ENCODE measurements around the gene KRT4. TPM values are rescaled to one million over a fixed set of nuclear protein-coding genes. Genes with fewer than 3 reads are reported as not detected.
A peak's percentile ranks its signal among the peaks of the same experiment; 100 is the strongest.

The KRT4 gene
- total RNA-seq, 1 donor from 2014 or later = not detected

DNA sequence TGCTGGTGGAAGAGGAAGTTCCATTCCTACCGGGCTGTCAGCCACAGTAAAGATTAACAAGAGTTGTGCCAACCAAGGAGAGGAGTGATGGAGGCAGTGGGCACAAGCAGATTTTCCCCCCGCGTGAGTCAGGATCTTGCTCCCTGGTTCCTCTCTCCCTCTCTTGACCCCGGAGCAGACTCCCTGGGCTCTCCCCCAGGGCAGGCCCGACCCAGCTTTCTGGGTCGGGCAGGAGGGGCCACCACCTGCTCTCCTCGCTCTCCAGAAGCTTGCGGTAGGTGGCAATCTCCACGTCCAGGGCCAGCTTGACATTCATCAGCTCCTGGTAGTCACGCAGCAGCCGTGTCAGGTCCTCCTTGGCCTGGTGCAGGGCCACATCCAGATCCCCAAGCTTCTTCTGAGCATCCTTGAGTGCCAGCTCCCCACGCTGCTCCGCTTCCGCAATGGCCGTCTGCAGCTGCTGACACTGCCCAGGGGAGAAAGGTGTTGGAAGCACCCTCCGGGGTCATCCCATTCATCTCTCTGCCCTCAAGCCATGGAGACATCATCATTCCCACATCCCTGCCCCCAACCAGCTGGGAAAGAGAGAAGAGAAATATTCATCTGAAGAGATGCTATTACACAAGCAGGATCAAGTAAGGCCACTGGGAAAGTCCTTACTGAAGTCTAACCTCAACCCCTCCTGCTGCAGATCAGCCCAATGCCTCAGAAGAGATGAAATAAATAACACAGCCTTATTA lies 9.0 kb upstream of the KRT4 start:
- no peak for DNase-seq (ENCODE audit: low read depth)

DNA sequence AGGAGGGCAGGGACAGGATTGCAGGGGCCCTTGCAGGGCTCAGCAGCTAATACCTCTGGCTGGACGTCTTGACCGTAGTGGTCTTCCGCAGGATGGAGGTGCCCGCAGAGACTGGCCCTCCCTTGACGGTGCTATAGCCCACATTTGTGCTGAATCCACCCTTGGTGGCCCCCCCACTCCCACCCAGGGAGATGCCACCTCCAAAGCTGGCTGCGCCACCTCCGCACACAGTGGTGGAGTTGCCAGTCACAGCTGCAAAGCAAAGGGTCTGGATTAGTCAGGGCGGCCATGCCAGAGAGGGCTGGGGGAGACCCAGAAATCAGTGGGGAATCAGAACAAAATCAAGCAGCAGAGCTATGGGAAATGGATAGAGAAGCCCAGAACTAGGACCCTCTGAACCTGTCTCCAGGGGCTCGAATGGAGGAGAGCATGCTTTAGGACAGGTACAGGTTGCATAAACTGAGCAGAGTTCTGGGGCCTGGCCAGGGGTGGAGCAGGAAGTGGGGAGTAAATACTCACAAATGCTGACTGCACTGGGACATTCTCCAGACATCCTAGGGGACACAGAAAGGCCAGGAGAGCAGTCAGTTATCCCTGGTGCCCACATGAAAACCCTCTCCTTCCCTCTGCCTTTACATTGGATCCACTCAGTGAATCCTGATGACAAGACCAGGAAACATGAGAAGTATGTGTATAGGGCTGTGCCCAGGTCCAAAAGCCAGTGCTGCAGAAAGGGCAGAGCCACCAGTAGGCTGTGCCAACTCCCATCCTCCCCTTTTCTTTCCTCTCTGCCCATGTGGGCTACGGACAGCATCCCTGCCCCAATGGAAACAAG lies 8.1 kb upstream of the KRT4 start:
- no peak for DNase-seq (ENCODE audit: low read depth)

DNA sequence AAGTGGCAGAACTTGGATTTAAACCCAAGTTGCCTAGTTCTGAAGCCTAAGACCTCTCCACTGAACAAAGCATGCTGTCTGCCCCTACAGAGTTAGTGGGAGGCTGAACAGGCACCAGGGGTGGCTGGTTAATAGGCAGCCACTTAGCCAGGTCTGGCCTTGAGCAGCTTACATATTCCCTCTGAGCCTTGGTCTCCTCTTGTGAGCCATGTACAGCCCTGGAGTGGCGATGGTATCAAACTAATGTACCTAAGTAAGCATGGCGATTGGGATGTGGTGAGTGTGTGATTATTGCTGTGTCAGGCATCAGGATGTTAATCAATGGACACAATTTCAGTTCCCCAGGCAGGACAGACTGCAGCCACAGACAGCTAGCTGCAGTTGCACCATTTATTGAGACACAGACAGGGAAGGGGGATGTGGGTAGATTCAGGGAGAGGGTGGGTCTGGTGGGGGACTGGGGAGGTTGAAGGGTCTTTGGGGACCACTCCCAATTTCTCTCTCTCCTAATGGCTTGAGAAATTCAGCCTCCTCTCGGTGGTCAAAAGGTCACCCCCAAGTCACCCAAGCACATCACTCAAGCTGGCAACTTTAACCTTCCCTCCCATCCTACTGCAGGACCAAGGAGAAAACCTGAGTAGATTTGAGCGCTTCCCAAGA lies 7.3 kb upstream of the KRT4 start:
- DNase-seq (ENCODE audit: low read depth) = no peak

DNA sequence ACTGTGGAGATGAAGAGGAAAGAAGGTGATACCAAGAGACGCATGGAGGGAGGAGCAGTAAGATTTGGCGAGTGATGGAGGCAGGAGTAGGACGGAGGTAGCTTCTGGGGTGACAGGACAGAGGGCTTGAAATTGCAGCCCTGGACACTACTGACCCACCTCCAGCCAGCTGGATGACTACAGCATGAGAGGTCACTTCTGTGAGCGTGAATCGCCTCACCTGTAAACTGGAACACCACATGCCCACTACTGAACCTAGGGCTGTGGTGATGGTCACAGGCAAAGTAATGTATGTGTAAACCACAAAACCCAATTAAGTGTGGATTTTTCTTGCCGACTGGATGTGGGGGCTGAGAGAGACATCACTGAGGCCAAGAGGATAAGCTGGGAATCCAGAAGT lies 6.6 kb upstream of the KRT4 start:
- no peak for DNase-seq (ENCODE audit: low read depth)

DNA sequence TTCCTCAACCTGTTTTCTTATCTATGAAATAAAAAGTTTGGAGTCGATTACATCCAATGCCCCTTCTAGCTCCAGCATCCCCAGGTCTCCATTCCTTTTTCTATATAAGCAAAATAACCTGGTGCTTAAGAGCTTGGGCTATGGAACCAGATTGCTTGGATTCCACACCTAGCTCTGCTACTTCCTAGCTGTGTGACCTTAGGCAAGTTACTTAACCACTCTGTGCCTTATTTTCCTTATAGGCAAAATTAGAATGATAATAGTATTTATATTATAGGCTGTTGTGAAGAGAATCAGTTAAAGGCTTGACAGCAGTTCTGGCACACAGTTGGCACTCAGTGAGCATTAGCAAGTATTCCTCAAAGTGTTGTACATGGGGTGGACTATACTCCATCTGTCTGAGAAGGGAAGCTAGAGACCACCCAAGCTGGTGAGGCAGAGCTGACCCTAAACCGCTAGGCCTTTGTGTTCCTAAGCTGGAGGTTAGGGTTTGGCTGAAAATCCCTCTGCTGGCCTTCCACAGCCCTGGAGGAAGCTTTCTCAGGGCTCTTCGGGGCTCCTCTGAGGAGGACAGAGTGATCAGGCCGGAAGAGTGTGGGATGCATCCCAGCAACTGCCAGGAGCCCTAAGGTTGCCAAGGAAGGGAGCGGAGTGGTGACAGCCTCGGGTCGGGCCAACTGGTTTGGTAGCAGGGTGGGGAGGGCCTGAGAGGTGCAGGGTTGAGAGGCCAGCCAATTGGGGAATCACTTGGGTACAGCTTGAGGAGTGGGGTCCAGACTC lies 6.0 kb upstream of the KRT4 start:
- DNase-seq (ENCODE audit: low read depth) = no peak

DNA sequence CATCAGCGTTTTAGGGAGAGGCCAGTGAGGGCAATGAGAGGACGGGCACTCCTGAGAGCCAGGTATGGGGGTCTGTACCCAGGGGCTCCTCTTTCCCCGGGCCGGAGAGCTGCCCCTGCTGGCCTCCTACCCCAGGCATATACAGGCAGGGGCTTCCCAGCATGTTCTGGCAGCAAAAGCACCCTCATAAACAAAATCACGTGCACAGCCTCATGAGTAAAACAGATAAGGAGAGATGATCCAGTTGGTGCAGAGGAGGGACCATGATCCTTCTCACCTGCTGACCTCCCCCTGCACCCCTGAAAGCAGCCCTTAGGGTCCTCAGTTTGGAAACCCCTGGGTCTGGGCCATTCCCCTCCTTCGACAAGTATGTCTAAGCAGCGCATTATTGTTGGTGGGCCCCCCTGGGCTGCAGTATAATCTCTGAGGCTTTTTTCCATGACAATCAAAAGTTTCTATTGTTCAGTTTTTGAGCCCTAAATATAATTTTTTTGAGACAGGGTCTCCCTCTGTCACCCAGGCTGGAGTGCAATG lies 5.0 kb upstream of the KRT4 start:
- no peak for DNase-seq (ENCODE audit: low read depth)

DNA sequence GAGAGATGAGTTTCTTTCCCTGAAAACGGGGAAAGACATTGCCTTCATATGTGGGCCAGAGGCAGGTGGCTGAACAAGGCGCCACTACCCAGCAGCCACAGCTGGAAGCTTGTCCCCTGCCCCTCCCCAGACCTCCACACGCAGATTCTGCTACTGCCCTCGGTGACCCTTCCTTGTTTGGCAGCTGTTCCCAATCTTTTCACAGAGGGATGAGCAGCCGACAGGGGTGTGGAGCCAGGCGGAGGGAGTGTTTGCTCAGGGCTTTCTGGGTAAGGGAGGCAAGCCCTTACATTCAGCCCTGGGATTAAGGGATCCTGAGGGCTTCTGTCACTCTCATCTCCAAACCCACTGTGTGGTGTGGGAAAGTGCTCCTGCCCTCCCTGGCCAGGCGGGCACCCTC lies 4.5 kb upstream of the KRT4 start:
- peak; percentile 39 for DNase-seq (ENCODE audit: low read depth)

DNA sequence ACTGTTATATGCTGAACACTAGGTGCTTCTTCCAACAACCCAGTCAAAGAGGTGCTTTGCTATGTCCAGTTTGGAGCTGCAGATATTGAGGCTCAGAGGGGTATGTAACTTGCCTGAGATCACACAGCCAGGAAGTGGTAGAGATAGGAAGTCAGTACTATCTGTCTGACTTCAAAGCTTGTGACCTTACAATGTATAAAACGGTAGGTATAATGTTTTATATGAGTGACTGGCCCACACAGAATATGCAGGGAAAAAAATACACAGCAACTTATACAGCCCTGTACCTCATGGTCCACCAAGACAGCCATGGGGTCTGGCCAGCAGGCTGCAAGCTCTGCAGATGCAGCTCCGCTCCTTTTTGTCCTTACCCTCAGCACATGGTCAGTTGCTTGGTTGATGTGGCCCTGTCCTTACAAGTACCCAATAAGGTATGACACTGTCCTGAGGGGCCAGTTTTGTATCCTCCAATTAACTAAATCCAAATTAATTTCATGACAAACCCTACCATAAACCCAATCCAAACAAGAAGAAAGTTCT lies 3.9 kb upstream of the KRT4 start:
- no peak for DNase-seq (ENCODE audit: low read depth)

DNA sequence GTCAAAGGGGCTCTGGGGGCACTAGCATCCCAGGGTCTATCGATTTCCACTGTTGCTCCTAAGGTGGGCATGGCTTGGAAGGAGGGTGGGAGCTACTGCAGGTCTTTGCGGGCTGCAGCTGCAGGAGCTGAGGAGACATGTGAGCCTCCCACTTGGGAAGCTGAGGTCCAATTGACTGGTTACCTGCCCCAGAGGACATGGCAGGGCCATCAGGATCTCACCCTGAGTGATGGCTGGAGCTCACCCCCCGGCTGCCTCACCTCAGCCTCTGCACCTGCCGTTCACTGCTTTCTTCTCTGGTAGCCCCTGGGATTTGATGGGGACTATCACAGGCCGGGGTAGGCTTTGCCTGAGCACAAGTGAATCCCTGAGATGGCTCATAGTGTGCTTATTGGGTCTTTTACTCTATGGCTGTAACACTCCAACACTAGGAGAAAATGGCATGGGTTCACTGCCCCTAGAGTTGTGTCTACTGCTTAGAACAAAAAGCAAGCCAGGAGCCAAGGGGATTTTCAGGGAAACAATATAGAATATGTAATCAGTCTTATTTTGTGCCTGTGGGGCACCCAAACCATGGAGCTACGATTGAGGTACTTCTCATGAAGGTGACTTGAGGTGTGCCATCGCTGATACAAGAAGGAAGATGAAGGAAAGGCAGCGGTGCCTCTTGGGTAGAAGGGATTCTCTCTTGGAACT lies 3.2 kb upstream of the KRT4 start:
- DNase-seq (ENCODE audit: low read depth) = no peak

DNA sequence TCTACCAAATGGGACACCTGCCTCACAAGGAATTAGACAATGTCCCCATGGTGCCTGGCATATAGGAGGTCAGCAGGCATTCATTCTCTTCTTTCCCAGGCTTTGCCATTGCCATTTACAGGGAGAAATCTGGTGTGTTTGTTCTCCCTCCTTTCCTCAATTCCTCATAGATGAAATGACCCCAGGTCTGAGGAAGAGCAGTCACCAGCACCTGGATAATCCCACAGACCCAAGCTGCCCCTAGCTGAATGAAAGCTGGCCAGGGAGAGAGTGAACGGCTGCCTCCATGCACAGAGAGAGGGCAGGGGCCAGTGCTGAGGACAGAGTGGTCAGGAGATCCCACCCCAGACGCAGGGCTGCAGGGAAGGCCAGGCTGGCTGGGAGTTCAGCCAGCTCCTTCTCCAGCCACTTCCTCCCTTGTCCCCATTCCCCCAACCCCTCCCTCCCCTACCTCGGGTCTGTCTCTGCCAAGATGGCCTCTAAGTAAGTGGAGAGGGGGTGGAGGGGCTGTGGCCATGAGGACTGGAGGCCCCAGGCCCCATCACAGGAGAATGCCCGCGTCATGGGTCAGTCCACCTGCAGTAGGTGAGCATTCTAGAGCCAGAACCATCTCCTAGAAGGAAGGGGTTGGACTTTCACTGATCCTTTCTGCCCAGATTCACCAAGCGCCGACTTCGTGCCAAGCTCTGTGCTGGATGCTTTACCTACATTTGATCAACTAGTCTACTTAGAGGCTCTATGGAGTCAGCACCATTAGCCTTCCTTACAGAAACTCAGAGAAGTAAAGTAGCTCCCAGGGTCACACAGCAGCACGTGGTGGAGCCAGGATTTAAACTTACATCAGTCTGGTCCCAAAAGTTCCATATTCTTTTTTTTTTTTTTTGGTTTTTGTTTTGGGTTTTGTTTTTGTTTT lies 2.0 kb upstream of the KRT4 start:
- no peak for DNase-seq (ENCODE audit: low read depth)

DNA sequence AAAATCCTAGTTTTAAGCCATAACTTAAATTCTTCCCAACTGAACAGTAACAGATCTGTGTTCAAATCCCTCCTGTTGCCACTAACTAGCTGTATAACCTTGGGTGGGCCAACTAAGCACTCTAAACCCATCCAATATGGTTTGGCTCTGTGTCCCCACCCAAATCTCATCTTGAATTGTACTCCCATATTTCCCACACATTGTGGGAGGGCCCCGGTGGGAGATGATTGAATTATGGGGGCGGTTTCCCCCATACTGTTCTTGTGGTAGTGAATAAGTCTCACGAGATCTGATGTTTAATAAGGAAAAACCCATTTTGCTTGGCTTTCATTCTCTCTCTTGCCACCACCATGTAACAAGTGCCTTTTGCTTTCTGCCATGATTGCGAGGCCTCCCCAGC lies 1.2 kb upstream of the KRT4 start:
- no peak for DNase-seq (ENCODE audit: low read depth)

DNA sequence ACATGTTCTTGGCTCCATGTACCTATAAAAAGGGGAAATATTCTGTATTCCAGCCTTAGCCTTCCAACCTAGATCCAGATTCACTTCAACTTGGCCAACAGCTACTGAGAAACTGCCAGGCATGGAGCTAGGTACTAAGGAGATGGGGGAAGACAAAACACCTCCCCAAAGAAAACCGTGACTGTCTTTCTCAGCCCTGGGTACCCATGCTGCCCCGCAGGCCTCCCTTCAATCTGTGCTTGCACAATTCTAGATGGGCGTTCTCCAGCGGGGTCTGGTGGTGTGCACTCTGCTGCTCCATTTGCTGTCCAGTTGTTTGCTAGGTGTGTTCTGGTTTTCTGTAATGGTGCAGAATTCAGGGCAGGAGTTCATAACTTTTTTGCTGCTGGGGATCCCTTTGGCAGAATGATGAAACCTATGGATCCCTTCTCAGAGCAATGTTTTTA lies 817 bp upstream of the KRT4 start:
- no peak for DNase-seq (ENCODE audit: low read depth)

DNA sequence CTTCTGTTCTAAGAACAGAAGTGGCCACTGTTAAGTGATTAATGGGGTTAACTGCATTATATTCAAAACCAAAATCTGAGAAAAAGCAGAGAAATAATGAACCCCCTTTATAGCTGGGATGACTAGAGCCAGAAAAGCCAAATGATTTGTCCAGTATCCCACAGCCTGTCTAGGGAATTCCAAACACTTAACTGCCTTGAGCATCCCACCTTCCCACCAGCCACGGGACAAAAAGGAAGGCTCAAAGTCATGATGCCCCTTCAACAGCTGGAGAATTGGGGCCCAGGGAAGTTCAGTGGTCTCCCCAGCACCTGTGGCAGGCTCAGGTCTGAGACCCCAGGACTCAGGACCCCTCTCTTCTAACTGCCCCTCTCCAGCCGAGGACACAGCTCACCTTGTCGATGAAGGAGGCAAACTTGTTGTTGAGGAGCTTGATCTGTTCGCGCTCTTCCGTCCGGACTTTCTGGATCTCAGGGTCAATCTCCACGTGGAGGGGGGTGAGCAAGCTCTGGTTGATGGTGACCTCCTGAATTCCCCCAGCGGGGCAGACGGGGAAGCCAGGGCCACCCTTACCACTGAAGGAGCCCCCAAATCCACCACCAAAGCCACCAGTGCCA lies 605 bp downstream of the KRT4 start:
- DNase-seq (ENCODE audit: low read depth) = no peak

DNA sequence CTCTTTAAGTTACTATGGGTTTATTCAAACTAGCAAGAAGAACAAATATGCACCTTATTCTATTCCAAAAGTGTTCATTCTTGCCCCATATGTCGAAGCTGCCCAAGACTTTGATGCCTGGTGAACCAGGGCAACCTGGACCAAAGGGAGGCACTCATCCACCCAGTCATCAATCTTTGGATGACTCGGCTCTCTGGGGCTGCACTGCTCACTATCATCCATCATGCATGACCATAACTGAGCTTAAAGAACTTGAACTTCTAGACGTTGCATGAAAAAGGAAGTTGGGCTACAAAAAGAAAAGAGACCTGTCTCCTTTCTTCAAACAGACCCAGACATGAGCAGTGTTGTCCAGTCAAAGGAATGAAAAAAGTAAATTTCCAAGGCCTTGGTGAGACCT lies 1.2 kb downstream of the KRT4 start:
- no peak for DNase-seq (ENCODE audit: low read depth)

DNA sequence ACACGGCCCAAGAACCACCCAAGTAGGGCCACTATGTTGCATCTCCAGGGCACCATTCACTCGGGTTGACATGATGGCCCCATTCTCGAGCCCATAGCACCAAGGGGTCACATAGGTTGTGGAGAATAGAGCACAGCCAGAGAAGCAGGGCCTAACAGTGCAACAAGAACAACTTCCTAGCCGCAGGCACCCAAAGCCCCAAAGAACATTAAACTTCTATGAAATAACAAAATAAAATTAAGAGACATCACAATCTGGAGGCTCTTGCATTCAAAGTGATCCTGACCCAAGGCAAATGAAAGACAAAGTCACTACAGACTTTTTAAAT lies 1.9 kb downstream of the KRT4 start:
- DNase-seq (ENCODE audit: low read depth) = no peak

DNA sequence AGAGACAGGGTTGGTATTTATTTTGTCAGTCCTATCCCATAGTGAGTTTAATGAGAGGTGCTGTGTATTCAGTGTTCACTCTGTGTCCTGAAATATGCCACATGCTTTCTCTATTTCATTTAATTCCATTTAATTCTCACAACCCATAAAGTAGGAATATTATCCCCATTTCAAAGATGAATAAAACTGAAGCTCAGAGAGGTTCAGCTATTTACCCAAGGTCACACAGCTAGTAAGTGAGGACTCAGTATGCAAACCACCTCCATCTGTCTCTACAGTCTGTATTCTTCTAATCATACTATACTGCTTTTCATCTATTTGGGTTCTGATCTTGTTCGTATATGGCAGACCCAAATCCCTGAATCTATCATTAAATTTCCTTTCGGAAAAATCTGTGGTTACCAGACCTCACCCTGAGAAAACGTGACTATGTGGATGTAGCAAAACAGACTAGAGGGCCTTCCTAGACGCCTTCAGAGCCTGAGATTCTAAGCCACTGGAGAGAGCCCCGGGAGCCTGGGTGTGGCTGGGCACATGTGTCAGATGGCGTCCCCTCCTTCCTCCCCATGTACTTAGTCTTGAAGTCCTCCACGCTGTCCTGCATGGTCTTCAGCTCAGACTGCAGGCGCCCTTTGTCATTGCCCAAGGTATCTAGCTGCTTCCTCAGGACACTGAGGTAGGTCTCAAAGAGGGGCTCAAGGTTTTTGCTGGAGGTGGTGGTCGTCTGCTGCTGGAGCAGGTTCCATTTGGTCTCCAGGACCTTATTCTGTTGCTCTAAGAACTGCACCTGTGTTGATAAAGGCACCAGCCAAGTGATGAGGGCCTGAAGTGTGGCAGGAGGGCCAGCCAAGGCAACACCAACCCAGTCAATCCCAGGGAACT lies 2.5 kb downstream of the KRT4 start:
- no peak for DNase-seq (ENCODE audit: low read depth)

DNA sequence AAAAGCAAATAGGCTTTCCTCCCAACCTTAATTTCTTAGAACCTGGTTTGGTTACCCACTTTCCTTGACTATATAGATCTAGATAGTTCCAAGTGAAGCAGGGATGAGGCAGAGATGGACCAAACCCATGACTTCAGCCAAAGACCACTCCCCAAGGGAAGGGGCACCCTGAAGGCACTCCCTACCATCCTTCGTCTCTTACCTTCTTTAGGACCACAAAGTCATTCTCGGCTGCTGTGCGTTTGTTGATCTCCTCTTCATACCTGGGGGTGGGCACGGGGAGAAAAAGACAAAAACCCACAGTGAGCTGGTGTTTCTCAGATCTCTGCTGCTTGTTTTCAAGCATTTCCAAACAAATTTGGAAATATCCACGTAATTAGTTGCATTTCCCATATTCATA lies 3.4 kb downstream of the KRT4 start:
- no peak for DNase-seq (ENCODE audit: low read depth)

DNA sequence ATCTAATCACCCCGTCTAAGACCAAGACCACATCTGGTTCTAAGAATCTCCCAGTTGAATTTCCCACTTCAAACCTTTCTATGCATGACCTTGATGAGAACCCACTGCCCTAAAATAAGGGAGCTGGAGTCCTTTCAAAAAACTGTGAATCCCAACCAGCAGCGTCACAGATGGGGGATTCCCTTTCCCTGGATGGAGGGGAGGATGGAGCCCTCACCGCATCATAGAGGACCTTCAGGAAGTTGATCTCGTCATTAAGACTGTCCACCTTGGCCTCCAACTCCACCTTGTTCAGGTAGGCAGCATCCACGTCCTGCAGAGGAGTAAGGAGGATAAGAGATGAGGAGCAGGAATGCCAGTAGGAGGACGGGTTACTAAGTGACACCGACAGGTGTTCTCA lies 4.8 kb downstream of the KRT4 start:
- DNase-seq (ENCODE audit: low read depth) = no peak
